HG03108 (cell line): ENCODE results near the gene CEP350.
A peak's percentile ranks its signal among the peaks of the same experiment; 100 is the strongest.

Source experiments
- ATAC-seq: cut with Tn5 transposase; IDR thresholded peaks from one replicate; pipeline ENCODE4 v1.9.1; 2021; ENCODE audit warnings: moderate library complexity; ENCODE audit not compliant: unreplicated experiment

Gene CEP350, protein sequence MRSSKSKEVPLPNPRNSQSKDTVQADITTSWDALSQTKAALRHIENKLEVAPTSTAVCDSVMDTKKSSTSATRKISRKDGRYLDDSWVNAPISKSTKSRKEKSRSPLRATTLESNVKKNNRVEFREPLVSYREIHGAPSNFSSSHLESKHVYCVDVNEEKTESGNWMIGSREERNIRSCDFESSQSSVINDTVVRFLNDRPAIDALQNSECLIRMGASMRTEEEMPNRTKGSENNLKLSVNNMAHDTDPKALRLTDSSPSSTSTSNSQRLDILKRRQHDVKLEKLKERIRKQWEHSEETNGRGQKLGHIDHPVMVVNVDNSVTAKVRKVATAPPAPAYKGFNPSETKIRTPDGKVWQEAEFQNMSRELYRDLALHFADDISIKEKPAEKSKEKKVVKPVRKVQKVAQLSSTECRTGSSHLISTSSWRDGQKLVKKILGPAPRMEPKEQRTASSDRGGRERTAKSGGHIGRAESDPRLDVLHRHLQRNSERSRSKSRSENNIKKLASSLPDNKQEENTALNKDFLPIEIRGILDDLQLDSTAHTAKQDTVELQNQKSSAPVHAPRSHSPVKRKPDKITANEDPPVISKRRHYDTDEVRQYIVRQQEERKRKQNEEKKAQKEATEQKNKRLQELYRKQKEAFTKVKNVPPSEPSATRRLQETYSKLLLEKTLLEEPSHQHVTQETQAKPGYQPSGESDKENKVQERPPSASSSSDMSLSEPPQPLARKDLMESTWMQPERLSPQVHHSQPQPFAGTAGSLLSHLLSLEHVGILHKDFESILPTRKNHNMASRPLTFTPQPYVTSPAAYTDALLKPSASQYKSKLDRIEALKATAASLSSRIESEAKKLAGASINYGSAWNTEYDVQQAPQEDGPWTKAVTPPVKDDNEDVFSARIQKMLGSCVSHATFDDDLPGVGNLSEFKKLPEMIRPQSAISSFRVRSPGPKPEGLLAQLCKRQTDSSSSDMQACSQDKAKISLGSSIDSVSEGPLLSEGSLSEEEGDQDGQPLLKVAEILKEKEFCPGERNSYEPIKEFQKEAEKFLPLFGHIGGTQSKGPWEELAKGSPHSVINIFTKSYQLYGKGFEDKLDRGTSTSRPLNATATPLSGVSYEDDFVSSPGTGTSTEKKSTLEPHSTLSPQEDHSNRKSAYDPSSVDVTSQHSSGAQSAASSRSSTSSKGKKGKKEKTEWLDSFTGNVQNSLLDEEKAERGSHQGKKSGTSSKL (N-terminal part only)

DNA sequence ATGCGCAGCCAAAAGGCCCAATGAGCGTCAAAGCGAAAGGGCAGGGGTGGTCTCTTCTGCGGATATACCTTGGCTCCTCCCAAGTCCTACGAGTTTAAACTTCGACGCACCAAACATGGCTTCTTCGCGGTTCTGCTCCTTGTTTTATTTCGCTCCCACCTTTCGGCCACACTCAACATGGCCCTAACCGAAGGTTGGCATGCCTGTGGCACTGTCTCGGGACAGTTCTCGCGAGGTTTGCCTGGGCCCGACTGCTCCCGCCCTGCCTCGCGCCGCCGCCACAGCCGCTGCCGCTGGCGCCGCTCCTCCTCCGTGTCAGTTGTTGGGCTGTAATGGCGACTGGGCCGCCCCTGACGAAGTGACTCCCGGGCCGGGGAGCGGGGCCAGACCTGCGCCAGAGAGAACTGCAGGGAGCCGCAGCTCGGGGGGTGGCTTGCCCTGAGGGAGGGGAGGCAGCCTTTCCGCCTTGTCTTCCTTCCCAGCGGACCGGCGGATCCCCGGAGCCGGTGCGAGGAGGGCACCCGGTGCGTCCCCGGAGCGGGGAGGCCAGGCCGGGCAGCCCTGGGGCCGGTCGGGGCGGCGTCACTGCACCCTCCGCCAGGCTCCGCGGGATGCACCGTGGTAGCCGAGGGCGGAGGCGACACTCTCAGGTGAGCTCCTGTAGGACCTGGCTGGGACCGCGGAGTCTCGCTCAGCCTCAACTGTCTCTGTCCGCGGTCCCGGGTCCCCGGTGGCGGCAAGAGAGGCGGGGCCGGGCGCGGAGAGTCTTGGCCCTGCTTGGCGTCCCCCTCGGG is at the start of gene CEP350:
CEP350 (plus strand) TSS at position 318 of the 794 bp plus-strand sequence. CDS start 31,372 bp downstream, outside the sequence.
- ATAC-seq: peak; percentile 90

DNA sequence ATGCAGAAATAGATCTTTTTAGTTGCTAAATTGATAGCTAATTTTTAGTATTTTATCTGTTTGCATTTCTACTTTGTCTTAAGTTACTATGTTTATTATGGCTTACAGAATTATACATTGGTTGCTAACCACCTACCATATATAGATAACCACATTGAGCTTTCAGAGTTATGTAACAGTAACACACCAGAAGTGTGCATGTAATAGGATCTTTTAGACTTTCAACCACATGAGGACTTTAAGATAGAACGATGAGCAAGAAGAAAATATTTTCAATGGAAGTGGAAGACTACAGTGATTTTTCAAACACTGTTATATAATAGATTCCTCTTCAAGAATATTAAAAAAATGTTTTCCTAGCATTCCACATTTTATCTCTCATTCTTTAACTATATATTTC is 43.7 kb upstream of the CEP350 start:
- no peak for ATAC-seq

DNA sequence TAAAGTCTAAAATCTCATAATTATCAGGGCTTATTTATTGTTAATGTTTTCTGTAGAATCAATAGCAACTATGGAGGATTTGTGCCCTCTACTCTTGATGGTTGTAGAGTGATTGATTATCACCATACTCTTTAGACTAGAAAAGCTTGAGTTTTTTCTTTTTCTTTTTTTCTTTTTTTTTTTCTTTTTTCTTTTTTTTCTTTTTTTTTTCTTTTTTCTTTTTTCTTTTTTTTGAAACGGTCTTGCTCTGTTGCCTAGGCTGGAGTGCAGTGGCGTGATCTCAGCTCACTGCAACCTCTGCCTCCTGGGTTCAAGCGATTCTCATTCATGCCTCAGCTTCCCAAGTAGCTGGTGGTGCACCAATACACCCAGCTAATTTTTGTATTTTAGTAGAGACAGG is 42.8 kb upstream of the CEP350 start:
- no peak for ATAC-seq

DNA sequence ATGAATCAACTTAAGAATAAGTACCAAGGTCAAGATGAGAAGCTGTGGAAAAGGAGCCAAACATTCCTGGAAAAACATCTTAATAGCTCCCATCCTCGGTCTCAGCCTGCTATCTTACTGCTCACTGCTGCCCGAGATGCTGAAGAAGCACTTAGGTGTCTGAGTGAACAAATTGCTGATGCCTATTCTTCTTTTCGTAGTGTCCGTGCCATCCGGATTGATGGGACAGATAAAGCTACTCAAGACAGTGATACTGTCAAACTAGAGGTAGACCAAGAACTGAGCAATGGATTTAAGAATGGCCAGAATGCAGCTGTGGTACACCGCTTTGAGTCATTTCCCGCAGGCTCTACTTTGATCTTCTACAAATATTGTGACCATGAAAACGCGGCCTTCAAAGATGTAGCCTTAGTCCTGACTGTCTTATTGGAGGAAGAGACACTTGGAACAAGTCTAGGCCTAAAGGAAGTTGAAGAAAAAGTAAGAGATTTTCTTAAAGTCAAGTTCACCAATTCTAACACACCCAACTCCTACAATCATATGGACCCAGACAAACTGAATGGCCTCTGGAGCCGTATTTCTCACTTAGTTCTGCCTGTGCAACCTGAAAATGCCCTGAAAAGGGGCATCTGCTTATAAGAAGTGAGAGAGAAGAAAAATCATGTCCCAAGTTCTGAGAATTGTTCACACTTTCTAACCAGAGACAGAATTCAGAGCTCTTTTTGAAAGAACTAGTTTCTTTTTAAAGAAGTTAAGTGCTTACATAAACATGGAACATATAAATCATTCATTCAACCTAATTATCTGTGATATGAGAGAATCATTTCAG is 36.8 kb upstream of the CEP350 start:
- ATAC-seq: no peak

DNA sequence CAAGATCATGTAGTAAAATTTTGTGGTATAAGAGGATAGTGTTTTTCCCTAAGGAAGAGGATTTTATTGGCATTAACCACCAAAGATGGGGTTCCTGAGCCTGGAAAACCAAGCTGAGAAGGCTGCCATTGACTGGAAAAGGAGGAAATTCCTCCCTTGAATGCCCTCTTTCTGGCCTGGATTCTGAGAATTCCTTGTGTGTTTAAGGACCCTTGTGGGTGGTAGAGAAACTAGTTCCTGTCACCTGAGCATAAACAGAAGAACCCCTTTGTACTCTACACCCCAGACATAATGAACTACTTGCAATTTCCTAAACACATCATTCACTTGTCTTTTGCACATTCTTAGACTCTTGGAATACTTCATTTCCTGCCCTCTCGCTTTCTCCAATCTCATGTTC is 33.1 kb upstream of the CEP350 start:
- no peak for ATAC-seq

DNA sequence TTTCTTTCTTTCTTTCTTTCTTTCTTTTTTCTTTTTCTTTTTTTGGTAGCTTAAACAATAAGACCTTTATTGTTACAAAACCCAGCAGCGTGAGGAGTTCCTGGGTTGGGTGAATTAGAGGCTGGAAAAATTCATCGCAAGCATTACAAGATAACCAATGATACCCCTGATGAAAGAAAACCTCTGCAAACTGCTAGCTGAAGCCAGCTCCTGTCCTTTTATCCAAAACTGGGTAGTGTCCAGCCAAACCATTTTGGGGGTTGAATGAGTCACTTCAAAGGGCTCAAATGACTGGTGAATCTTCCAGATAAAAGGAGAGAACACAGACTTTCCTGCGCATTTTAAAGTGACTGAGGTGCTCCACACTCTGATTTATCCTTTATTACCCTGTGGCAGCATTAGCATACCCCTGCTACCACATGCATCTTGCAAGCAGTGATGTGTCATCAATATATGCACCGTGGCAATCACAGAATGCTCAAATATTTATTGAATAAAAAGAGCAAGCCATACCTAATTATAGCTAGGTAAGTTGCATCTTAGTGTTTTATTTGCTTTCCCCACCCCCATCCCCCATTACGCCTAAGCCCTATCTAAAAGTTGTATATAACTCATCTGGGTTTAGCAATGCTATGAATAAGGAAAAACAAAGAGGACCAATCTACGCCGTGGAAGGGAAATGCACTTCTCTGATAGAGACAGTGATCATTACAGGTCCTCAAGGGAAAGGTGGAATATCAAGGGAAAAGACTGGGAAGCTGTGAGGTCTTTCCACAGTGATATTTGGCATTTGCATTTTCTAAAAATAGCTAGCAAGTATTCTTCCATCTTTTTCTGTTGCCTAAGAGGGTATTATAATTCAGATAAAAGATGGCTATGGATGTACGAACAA is 32.4 kb upstream of the CEP350 start:
- no peak for ATAC-seq

DNA sequence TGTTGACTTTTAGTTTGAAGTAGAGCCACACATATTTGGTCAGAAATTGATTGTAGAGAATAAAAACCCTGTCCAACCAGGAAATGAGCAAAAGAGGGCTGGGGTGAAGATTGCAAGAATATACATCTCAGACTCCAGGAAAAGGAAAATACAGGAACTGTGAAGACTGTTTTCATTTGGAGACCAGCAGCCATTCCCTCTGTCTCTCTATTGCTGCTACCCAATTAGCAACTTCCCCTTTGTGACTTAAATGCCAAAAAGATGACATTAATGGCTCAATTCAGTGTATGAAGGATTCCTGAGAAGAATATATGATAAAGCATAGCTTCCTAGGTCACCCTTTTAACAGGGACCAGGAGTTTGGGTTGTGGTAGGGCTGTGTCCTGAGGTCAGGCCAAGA is 31.6 kb upstream of the CEP350 start:
- ATAC-seq: no peak

DNA sequence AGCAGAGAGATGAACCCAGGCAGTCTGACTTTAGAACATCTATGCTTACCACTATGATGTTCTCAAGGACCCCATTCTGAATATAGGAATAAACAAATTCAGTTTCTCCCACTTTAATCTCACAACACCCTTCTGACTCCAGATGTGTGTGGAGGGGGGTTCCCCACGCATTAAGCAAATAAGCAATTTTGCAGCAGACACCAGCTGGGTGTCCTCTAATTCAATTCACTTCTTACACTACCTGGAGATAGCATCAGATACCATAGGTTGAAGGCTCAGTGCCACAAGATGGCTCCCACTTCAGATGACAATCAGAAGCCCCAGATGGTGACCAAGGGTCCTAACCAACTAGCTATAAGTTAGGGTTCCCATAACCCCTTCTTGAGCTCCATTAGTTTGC is 30.3 kb upstream of the CEP350 start:
- no peak for ATAC-seq

DNA sequence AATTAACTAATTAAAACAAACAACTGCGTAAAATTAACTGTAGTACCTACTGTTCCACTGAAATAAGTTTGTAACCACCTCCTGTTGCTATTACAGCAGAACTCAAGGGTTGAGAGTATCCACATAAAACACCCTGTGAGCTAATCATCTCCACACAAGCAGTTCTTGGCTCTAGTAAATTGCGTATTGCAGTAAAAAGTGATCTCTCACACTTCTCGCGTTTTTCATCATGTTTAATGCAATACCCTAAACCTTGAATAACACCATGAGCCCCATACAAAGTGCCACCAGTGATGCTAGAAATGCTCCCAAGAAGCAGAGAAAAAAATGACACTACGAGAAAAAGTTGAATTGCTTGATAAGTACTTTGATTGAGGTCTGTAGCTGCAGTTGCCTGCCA is 29.3 kb upstream of the CEP350 start:
- ATAC-seq: no peak

DNA sequence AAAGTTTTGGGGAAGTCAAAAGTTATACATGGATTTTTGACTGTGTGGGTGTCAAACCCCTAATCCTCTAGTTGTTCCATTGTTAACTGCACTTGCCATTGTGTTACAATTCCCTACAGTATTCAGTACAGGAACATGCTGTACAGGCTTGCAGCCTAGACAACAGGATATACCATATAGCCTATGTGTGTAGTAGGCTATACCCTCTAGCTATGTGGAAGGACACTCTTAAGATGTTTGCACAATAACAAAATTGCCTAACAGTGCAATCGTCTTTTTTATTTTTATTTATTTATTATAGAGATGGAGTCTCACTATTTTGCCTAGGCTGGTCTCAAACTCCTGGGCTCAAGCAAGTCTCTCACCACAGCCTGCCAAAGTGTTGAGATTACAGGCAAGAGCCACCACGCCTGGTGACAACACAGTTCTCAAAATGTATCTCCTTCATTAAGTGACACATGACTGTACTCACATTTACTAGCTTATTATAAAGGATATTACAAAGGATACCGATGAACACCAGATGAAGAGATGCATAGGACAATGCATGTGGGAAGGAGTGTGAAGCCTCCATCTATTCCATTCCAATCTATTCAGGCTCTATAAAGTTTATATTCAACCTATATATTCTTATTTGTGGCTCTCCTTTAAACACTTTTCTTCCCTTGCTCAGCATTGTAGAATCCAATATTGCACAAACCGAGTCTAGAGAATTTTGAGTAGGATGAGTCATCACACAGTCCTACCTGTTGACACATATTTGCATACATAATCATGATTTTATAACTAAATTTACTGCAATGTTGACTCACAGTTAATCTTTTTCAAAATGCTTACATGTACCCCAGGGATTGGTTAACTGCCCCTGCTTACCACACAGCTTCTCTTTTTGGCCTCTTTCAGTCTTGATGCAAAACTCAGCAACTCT is 28.4 kb upstream of the CEP350 start:
- no peak for ATAC-seq

DNA sequence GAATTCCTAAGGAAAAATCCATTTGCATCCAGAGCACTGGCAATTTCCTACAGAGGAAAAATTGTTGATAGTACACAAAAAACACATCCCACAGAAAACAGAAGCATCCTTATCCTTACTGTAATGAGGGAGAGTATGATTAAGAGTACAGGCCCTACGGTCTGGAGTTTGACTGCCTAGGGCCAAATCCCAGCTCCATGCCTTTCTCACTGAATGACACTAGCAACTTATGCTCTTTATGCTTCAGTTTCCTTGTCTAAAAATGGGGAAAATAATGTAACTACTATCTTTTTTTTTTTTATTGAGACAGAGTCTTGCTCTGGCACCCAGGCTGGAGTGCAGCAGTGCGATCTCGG is 27.8 kb upstream of the CEP350 start:
- no peak for ATAC-seq

DNA sequence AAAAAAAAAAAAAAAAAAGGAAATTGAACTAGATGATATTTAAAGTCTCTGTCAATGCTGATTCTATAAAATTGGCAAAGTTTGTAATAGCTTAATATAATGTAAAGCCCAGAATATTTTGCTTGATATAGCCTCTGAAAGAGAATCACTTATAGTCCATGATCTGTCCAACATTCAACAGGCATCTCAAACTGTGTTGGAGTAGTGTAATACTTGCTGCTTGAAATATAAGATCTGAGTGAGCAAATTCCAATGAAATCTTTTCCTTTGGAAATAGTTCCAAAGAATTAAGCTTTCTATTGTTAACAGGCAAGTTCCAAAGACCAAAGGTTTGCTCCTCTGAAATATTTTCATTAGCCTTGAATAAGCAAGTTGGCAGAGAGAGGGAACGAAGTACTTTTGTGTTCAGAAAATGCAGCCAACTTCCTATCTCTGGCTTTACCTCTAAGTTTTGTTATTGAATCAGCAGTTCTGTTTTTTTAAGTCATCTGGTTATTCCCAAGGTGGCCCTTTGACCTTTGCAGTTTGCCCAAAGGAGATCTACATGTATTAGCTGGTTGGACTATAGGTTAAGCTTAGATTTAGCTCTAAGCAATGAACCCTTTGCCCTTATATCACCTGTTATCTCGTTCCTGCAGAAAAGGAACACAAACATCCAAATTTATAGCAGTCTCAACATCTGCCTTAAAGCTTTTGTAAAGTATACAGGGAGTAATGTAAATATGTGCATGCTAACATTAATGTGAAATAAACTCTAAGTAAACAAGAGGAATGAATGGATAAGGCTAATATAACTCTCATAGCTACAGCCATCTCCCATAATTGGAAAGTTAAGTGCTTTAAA is 24.4 kb upstream of the CEP350 start:
- no peak for ATAC-seq

DNA sequence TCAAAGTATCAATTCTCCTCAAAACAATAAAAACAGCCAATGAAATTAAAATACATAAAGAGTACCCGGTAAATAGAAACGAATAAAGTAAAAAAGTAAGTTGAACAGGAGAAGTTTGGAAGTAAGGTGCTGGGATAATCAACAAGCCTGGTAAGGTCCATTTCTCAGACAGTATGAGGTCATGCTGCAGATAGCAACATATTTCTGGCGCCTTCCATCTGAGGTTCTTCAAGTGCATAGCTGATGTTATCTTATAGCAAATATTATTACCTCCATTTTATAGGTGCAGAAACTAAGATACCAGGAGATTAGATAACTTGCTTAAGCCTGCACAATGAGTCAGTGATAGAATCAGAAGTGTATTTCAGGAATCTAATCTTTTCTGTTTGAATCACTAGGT is 23.7 kb upstream of the CEP350 start:
- ATAC-seq: no peak

DNA sequence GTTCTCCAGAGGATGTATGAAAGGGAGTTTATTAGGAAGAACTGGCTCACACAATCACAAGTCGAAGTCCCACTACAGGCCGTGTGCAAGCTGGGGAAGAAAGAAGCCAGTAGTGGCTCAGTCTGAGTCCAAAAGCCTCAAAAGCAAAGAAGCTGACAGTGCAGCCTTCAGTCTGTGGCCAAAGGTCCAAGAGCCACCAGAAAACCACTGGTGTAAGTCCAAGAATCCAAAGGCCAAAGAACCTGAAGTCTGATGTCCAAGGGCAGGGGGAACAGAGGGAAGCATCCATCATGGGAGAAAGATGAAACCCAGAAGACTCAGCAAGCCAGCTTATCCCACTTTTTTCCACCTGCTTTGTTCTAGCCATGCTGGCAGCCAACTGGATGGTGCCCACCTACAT is 21.4 kb upstream of the CEP350 start:
- ATAC-seq: no peak

DNA sequence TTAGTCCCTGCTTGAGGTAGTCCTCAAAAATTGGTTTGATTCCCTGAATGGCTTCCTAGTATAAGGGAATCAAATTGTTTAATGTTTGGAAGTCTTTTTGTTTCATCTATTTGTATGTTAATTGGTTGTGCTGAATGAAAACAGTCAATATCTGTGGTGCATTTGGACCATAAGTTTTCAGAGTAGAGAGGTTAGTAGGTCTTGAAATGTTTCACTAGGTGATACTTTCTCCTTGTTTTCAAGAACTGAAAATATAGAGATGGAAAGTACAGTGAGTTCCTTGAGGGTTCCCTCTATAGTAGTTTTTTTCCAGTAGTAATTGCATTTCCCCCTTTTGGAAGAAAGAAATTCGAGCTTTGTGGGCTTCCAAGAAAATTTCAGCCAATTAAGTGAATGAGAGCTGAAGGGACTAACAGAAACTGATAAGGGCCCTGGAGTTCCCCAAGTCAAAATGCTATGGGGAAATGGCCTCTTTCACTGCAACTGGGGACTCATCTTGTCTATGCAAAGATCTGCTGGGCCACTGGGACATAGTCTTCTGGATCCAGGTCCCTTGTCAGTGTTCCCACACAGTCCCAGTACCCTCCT is 18.6 kb upstream of the CEP350 start:
- ATAC-seq: no peak

DNA sequence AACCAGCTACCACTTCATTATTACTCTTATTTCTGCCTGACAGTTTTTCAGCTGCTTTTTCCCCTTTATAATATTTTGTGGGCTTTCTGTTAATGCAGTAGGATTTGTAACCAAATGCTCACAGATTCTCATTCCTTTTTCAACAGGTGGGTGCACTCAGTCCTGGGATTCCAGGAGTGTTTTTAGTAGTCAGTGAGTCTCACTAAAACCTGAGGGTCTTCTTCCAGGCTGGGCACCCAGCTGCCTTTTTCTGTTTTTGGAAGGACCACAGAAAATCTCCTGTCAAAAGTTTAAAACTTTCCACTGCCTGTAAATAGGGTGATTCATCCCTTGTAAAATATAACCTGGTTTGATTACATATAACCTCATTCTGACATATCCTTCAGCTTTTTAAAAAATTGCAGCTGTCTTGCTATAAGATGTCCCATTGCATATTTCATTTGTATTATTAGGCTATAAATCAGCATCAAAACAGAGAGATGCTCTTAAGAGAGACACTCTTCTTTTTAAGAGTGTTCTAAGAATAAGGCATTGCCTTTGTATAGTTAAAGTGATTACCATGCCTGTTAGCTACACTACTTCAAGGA is 16.8 kb upstream of the CEP350 start:
- no peak for ATAC-seq
